Liver (tissue), 9 donors: ENCODE data around the gene SIGLEC6. TPM values are rescaled to one million over a fixed set of nuclear protein-coding genes. Genes with fewer than 3 reads are reported as not detected.

Experiments used
- DNase-seq: peaks from one replicate; pipeline ENCODE4 v3.0.0-alpha.2; 2017; ENCODE audit warnings: low spot score
- H3K27ac ChIP-seq, 2 donors: one replicate each; pipeline ENCODE4 v1.7.0; 2013; ENCODE audit warnings: inconsistent platforms in 2 of 2, low read length in 2 of 2, control low read depth in 1 of 2, low read depth in 1 of 2, mild to moderate bottlenecking in 1 of 2
- H3K27me3 ChIP-seq, 4 donors: one replicate each; pipeline versions ENCODE4 v1.6.1 to v1.7.0; 2013; ENCODE audit warnings: low read length in 3 of 4, inconsistent platforms in 1 of 4, mild to moderate bottlenecking in 1 of 4, moderate library complexity in 1 of 4; ENCODE audit not compliant: control insufficient read depth in 4 of 4, insufficient read depth in 4 of 4
- H3K36me3 ChIP-seq, 4 donors: one replicate each; pipeline versions ENCODE4 v1.6.1 to v1.7.0; 2013; ENCODE audit warnings: low read length in 3 of 4, mild to moderate bottlenecking in 3 of 4, low read depth in 1 of 4, moderate library complexity in 1 of 4; ENCODE audit not compliant: control insufficient read depth in 4 of 4, insufficient read depth in 3 of 4
- H3K4me1 ChIP-seq, 4 donors: one replicate each; pipeline versions ENCODE4 v1.6.1 to v1.7.0; 2013; ENCODE audit warnings: low read length in 3 of 4, mild to moderate bottlenecking in 3 of 4, moderate library complexity in 1 of 4; ENCODE audit not compliant: control insufficient read depth in 4 of 4, insufficient read depth in 4 of 4
- H3K4me3 ChIP-seq, 3 donors: one replicate each; pipeline versions ENCODE4 v1.6.1 to v1.7.0; 2013; ENCODE audit warnings: low read length in 3 of 3, control low read depth in 1 of 3, low read depth in 1 of 3, mild to moderate bottlenecking in 1 of 3
- H3K9ac ChIP-seq, 2 donors: one replicate each; pipeline ENCODE4 v1.7.0; 2013; ENCODE audit warnings: low read length in 2 of 2, mild to moderate bottlenecking in 2 of 2, moderate library complexity in 2 of 2, control low read depth in 1 of 2, low read depth in 1 of 2
- H3K9me3 ChIP-seq, 4 donors: one replicate each; pipeline versions ENCODE4 v1.6.1 to v1.7.0; 2013; ENCODE audit warnings: low read length in 3 of 4; ENCODE audit not compliant: control insufficient read depth in 4 of 4
- ATF3 ChIP-seq: IDR thresholded peaks from 2 replicates; pipeline ENCODE4 v1.6.1; 2016; ENCODE audit warnings: antibody characterized with exemption
- CTCF ChIP-seq: fragments of 150-350 bp; IDR thresholded peaks from 2 replicates; pipeline ENCODE4 v1.5.1; 2017; ENCODE audit warnings: improper control_type of control experiment, low read depth, low read length; ENCODE audit not compliant: missing input control
- EGR1 ChIP-seq, 2 donors: IDR thresholded peaks; 2 replicates each; pipeline ENCODE4 v1.6.1; 2016 to 2018; ENCODE audit warnings: antibody characterized with exemption in 2 of 2, low read depth in 2 of 2
- FOXA1 ChIP-seq: IDR thresholded peaks from 2 replicates; pipeline ENCODE4 v1.6.1; 2016; ENCODE audit warnings: antibody characterized with exemption
- FOXA2 ChIP-seq: IDR thresholded peaks from 2 replicates; pipeline ENCODE4 v1.6.1; 2016; ENCODE audit warnings: antibody characterized with exemption
- GABPA ChIP-seq, 2 donors: IDR thresholded peaks in 1 of 2; conservative IDR thresholded peaks in 1 of 2; 2 replicates each; pipeline ENCODE4 v1.6.1; 2016; ENCODE audit warnings: antibody characterized with exemption in 2 of 2, mild to moderate bottlenecking in 1 of 2, moderate library complexity in 1 of 2
- HNF4A ChIP-seq, 2 donors: conservative IDR thresholded peaks; 2 replicates each; pipeline ENCODE4 v1.6.1; 2016; ENCODE audit warnings: antibody characterized with exemption in 2 of 2, mild to moderate bottlenecking in 2 of 2
- HNF4G ChIP-seq: IDR thresholded peaks from 2 replicates; pipeline ENCODE4 v1.6.1; 2016; ENCODE audit warnings: antibody characterized with exemption
- JUND ChIP-seq, 2 donors: IDR thresholded peaks; 2 replicates each; pipeline ENCODE4 v1.6.1; 2016; ENCODE audit warnings: antibody characterized with exemption in 2 of 2
- MAX ChIP-seq: IDR thresholded peaks from 2 replicates; pipeline ENCODE4 v1.6.1; 2016; ENCODE audit warnings: antibody characterized with exemption
- NR2F2 ChIP-seq: IDR thresholded peaks from 2 replicates; pipeline ENCODE4 v1.6.1; 2016; ENCODE audit warnings: antibody characterized with exemption
- RAD21 ChIP-seq, 2 donors: IDR thresholded peaks; 2 replicates each; pipeline ENCODE4 v1.6.1; 2016; ENCODE audit warnings: antibody characterized with exemption in 2 of 2, mild to moderate bottlenecking in 2 of 2
- REST ChIP-seq: IDR thresholded peaks from 2 replicates; pipeline ENCODE4 v1.6.1; 2016; ENCODE audit warnings: antibody characterized with exemption, mild to moderate bottlenecking
- RXRA ChIP-seq, 2 donors: IDR thresholded peaks; 2 replicates each; pipeline ENCODE4 v1.6.1; 2017 to 2018; ENCODE audit warnings: antibody characterized with exemption in 2 of 2, mild to moderate bottlenecking in 1 of 2
- SP1 ChIP-seq: IDR thresholded peaks from 2 replicates; pipeline ENCODE4 v1.6.1; 2018; ENCODE audit warnings: antibody characterized with exemption, mild to moderate bottlenecking
- TAF1 ChIP-seq: conservative IDR thresholded peaks from 2 replicates; pipeline ENCODE4 v1.6.1; 2016; ENCODE audit warnings: antibody characterized with exemption, mild to moderate bottlenecking
- YY1 ChIP-seq: IDR thresholded peaks from 2 replicates; pipeline ENCODE4 v1.6.1; 2016; ENCODE audit warnings: antibody characterized with exemption, mild to moderate bottlenecking
- ZBTB33 ChIP-seq: IDR thresholded peaks from 2 replicates; pipeline ENCODE4 v1.6.1; 2016; ENCODE audit warnings: antibody characterized with exemption
- WGBS: extraction: QIAGEN DNeasy Blood & Tissue Kit; methylation state at CpG from one replicate; pipeline ENCODE4 v1.1.7; 2013; 5-methylcytosine and 5-hydroxymethylcytosine counted together
- polyA plus RNA-seq, 2 donors: library from polyadenylated mRNA; stranded (reverse) in 1 of 2; unstranded in 1 of 2; fragments of 200-250 nt in 1 of 2; fragments of >200 nt in 1 of 2; fragmentation: Nextera tagmentation in 1 of 2; extraction: Ambion mirVana in 1 of 2; gene quantifications; one replicate each; pipeline versions ENCODE4 v1.2.1 to v1.2.3, GENCODE V29; 2013 to 2015
- total RNA-seq, 2 donors: library from RNA; depleted of rRNA; stranded (reverse); fragments of >200 nt; gene quantifications; one replicate each; pipeline ENCODE4 v1.2.3, GENCODE V29; 2014
- donor health status: healthy.
- donor health status: healthy.
- donor health status: healthy.
- donor health status: healthy.
- donor health status: healthy.

The SIGLEC6 gene
- total and polyA plus RNA-seq, 4 donors: 0.08 to 0.47 (median 0.08) TPM; not detected in 1

- H3K4me1 ChIP-seq: peaks cover 0 to 3% (median 1%) of the 10 kb centered on the region in 4 donors
- peaks cover 0 to 11% (median 3%) of the 10 kb centered on the region in 4 donors for H3K27me3 ChIP-seq
- WGBS: 49% methylated on average over 8 of the region's 8 CpGs
- H3K36me3 ChIP-seq: no peaks in the 10 kb centered on the region
- TF ChIP-seq MAX (no peak), NR2F2 (no peak), JUND (IDR thresholded peaks at IDR 0.05) (no peak), RAD21 (IDR thresholded peaks at IDR 0.05) (no peak), TAF1 (no peak), ZBTB33 (no peak), HNF4G (no peak), YY1 (no peak), SP1 (no peak), EGR1 (IDR thresholded peaks at IDR 0.05; ENCODE audit: low read depth in 2 of 2) (no peak), CTCF (no peak), RXRA (IDR thresholded peaks at IDR 0.05) (no peak), FOXA2 (no peak), FOXA1 (no peak), GABPA (IDR thresholded peaks at IDR 0.05 in 1 of 2, conservative IDR thresholded peaks at IDR 0.05 in 1 of 2) (no peak), ATF3 (no peak), HNF4A (conservative IDR thresholded peaks at IDR 0.05) (no peak), REST (no peak)
- DNase-seq: no peak
- peaks cover 0 to 2% (median 0%) of the 10 kb centered on the region in 4 donors for H3K9me3 ChIP-seq
- H3K27ac ChIP-seq: no peak overlapping the region
- H3K4me3 ChIP-seq: no peak overlapping the region
- no peak overlapping the region for H3K9ac ChIP-seq
Measured at GRCh38 chr19:51566489-51567100, 35.1 kb upstream of the SIGLEC6 start.
